GM12878 (cell line): ENCODE data around the gene CHCHD6. TPM values are rescaled to one million over a fixed set of nuclear protein-coding genes. Genes with fewer than 3 reads are reported as not detected.

Experiments used
- ATAC-seq: fragments of 200-7000 bp; cut with Tn5 transposase; 3 replicates; pipeline ENCODE4 v1.9.1; 2020; ENCODE audit warnings: mild to moderate bottlenecking, moderate library complexity
- BruUV-seq: library from RNA; stranded (reverse); fragments of 400-500 nt; replicated peaks from 2 replicates; lab custom pipeline; 2021; lab: Mats Ljungman, UMichigan
- CTCF ChIA-PET: fragments of 300-600 bp; sonication (Branson Sonifier 250); formaldehyde crosslinking; extraction: SDS; loops from one replicate; lab custom pipeline; 2021; ENCODE audit warnings: inconsistent platforms; lab: Yijun Ruan, JAX
- POLR2A ChIA-PET: fragments of 350-600 bp; formaldehyde crosslinking; extraction: SDS; loops from one replicate; lab custom pipeline; 2021; ENCODE audit warnings: inconsistent platforms; lab: Charles Lee
- RAD21 ChIA-PET: fragments of 300-600 bp; sonication (Branson Sonifier 250); formaldehyde crosslinking; loops from one replicate; lab custom pipeline; 2023; ENCODE audit warnings: antibody characterized with exemption; ENCODE audit not compliant: unreplicated experiment; lab: Charles Lee
- SMC1A ChIA-PET: fragments of 300-600 bp; sonication (Branson Sonifier 250); formaldehyde crosslinking; loops from one replicate; lab custom pipeline; 2023; ENCODE audit not compliant: unreplicated experiment, uncharacterized antibody; lab: Charles Lee
- DNase-seq: peaks from one replicate; pipeline ENCODE4 v3.0.0-alpha.2; 2011; ENCODE audit warnings: low read depth, low spot score
- FAIRE-seq: peaks from 3 replicates; lab custom pipeline; 2011; peaks lifted over from hg19 to GRCh38; lab: Jason Lieb, UNC
- H2AFZ ChIP-seq: 2 replicates; pipeline ENCODE4 v1.6.0; 2011; ENCODE audit warnings: low read depth, low read length, control low read depth; ENCODE audit not compliant: control insufficient read depth
- H3K27ac ChIP-seq: 2 replicates; pipeline ENCODE4 v1.5.1; 2011; ENCODE audit warnings: control low read depth; ENCODE audit not compliant: control insufficient read depth, insufficient read depth
- H3K27me3 ChIP-seq, 2 experiments: replicated peaks in 1 of 2; 2 replicates each; pipeline versions ENCODE4 v1.6.0 to v1.6.1; 2011; ENCODE audit warnings: low read length in 1 of 2; ENCODE audit not compliant: control insufficient read depth in 2 of 2, insufficient read depth in 2 of 2
- H3K36me3 ChIP-seq, 2 experiments: 2 replicates each; pipeline ENCODE4 v1.5.1; 2011; ENCODE audit warnings: low read length in 1 of 2; ENCODE audit not compliant: control insufficient read depth in 2 of 2, insufficient read depth in 2 of 2
- H3K4me1 ChIP-seq: 2 replicates; pipeline ENCODE4 v1.6.1; 2011; ENCODE audit warnings: mild to moderate bottlenecking, low read length, moderate library complexity, mixed read lengths; ENCODE audit not compliant: control insufficient read depth, insufficient read depth
- H3K4me2 ChIP-seq: 2 replicates; pipeline ENCODE4 v1.6.0; 2011; ENCODE audit warnings: control low read depth; ENCODE audit not compliant: control insufficient read depth, insufficient read depth
- H3K4me3 ChIP-seq: fragments of 200-600 bp; sonication (generic); 2 replicates; pipeline ENCODE4 v1.5.1; 2016
- H3K79me2 ChIP-seq: 2 replicates; pipeline ENCODE4 v1.6.0; 2011; ENCODE audit warnings: low read length; ENCODE audit not compliant: control insufficient read depth, insufficient read depth
- H3K9ac ChIP-seq: 2 replicates; pipeline ENCODE4 v1.8.0; 2011; ENCODE audit warnings: low read length, control low read depth, mixed read lengths; ENCODE audit not compliant: control insufficient read depth, insufficient read depth
- H3K9me3 ChIP-seq: replicated peaks from 3 replicates; pipeline ENCODE4 v1.5.1; 2011; ENCODE audit warnings: mild to moderate bottlenecking, low read length; ENCODE audit not compliant: control insufficient read depth, insufficient read depth
- H4K20me1 ChIP-seq: 2 replicates; pipeline ENCODE4 v1.6.0; 2011; ENCODE audit not compliant: control insufficient read depth, insufficient read depth
- BCL11A ChIP-seq: IDR thresholded peaks from 2 replicates; pipeline ENCODE4 v1.6.1; 2011; ENCODE audit warnings: low read depth, low read length
- IRF4 ChIP-seq: IDR thresholded peaks from 2 replicates; pipeline ENCODE4 v1.6.1; 2011; ENCODE audit warnings: low read depth, low read length
- KLF5 ChIP-seq: fragments of 450-650 bp; IDR thresholded peaks from 2 replicates; pipeline ENCODE4 v1.6.1; 2014; ENCODE audit warnings: mild to moderate bottlenecking; ENCODE audit not compliant: partially characterized antibody
- PAX5 ChIP-seq: IDR thresholded peaks from 2 replicates; pipeline ENCODE4 v1.6.1; 2011; ENCODE audit warnings: low read depth, low read length, borderline replicate concordance
- STAT1 ChIP-seq: fragments of 450-650 bp; conservative IDR thresholded peaks from 2 replicates; pipeline ENCODE4 v1.6.1; 2014; ENCODE audit warnings: antibody characterized with exemption, mild to moderate bottlenecking
- WRNIP1 ChIP-seq: IDR thresholded peaks from 2 replicates; pipeline ENCODE4 v1.6.1; 2011; ENCODE audit warnings: low read depth, low read length, improper control_type of control experiment, borderline replicate concordance
- WGBS: methylation state at CpG from one replicate; pipeline ENCODE4 v1.1.6; 2016; ENCODE audit warnings: low lambda C conversion rate; ENCODE audit not compliant: insufficient replicate concordance, insufficient coverage; ENCODE audit errors: missing lambda C conversion rate; 5-methylcytosine and 5-hydroxymethylcytosine counted together
- in situ Hi-C: fragments of 300-500 bp; cut with MboI; formaldehyde crosslinking; loops from 9 replicates; pipeline ENCODE4 v1.14.3; 2018; ENCODE audit warnings: mixed read lengths
- intact Hi-C: fragments of 100-400 bp; cut with micrococcal nuclease; formaldehyde crosslinking; loops from one replicate; pipeline ENCODE4 v1.14.2; 2022; ENCODE audit not compliant: unreplicated experiment
- polyA plus RNA-seq, 11 experiments: library from polyadenylated mRNA; depleted of rRNA in 4 of 11; unstranded in 6 of 11; stranded (reverse) in 5 of 11; fragments of >200 nt; fragmentation: Nextera tagmentation in 4 of 11; fragmentation: Illumina TruSeq in 1 of 11; extraction: Ambion mirVana in 4 of 11; extraction: Trizol in 1 of 11; gene quantifications; 1 replicate in 1 of 11; 2 replicates in 10 of 11; pipeline versions ENCODE4 v1.2.1 to v1.2.3, GENCODE V29; 2011 to 2016; ENCODE audit warnings: inconsistent platforms in 2 of 11, missing spikeins in 2 of 11, low read depth in 1 of 11
- total RNA-seq, 4 experiments: library from RNA; depleted of rRNA in 3 of 4; stranded (reverse); fragments of >200 nt in 3 of 4; fragmentation: Illumina TruSeq in 1 of 4; extraction: Trizol in 1 of 4; gene quantifications; 2 replicates each; pipeline versions ENCODE4 v1.2.1 to v1.2.3, GENCODE V29; 2013 to 2021
- TF ChIP-seq, protein P1 (sequence below): fragments of 450-650 bp; IDR thresholded peaks from 2 replicates; pipeline ENCODE4 v1.6.1; 2017; ENCODE audit warnings: antibody characterized with exemption, mild to moderate bottlenecking, moderate library complexity

The CHCHD6 gene
- total and polyA plus RNA-seq, 10 of the 15 experiments (the other 5 are each of a cell fraction or from before 2014, with no cell fraction given): 2.7 to 16.7 (median 12.3) TPM

DNA sequence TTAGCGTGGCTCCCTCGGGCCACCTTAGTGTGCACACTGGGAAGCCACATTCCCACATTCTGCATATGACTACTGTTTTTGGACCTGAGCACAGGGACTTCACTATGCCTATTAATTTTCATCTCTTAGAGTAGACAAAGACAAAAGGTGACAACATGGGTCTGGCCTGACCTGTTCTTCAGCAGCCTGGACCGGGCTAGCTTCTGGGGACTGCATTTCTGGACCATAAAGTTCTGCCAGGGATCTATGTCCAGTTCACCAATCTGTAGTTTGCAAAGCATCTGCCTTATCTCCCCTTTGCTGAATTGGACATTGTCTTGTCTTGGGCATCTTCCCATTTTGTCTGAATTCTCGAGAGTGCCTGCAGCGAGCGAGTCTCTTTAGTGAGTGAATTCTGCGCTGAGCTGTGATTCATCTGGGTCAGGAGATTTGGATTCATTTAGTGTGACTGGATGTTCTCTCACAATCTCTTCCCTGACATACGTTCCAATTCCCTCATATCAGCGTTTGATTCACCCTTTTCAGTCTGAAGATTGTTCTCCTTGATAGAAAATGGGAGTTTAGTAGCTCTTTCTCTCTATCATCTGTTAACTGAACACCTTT lies 166.7 kb downstream of the CHCHD6 start:
- no peak for TF ChIP-seq BCL11A
- no peak for FAIRE-seq
- ChIA-PET SMC1A (no interaction called here), RAD21 (no interaction called here), CTCF (no interaction called here), POLR2A (no interaction called here)
- no peaks in the 10 kb centered on the region for H3K4me1 ChIP-seq
- no peaks in the 10 kb centered on the region for H4K20me1 ChIP-seq
- no peaks in the 10 kb centered on the region for H3K36me3 ChIP-seq
- no peak overlapping the region for H3K4me3 ChIP-seq
- H3K27ac ChIP-seq: no peak overlapping the region
- DNase-seq: no peak
- in situ Hi-C loops: no loop called here
- H3K9ac ChIP-seq: no peak overlapping the region
- no peak for ATAC-seq
- no peaks in the 10 kb centered on the region for H3K9me3 ChIP-seq
- WGBS: 89% methylated on average over 9 of the region's 9 CpGs
- no peaks in the 10 kb centered on the region for H3K27me3 ChIP-seq
- H2AFZ ChIP-seq: no peak overlapping the region
- intact Hi-C loops: no loop called here
- BruUV-seq: no TSS peak
- no peaks in the 10 kb centered on the region for H3K79me2 ChIP-seq
- no peak overlapping the region for H3K4me2 ChIP-seq

- no peak overlapping the region for H3K4me3 ChIP-seq
- ChIA-PET SMC1A (interaction anchor here (0.6 kb wide), 1 partner anchor 672 kb away, joined by 3 read pairs; no protein-coding TSS in a partner anchor), CTCF (no interaction called here), POLR2A (no interaction called here), RAD21 (no interaction called here)
- H3K27me3 ChIP-seq: no peaks in the 10 kb centered on the region
- DNase-seq (no peak), FAIRE-seq (no peak), ATAC-seq (no peak)
- no peaks in the 10 kb centered on the region for H3K4me1 ChIP-seq
- intact Hi-C loops: no loop called here
- H3K27ac ChIP-seq: no peak overlapping the region
- WGBS: 73% methylated on average over 10 of the region's 10 CpGs
- no peaks in the 10 kb centered on the region for H3K9me3 ChIP-seq
- no peak overlapping the region for H2AFZ ChIP-seq
- no peaks in the 10 kb centered on the region for H3K79me2 ChIP-seq
- no peaks in the 10 kb centered on the region for H4K20me1 ChIP-seq
- no TSS peak for BruUV-seq
- H3K9ac ChIP-seq: no peak overlapping the region
- in situ Hi-C loops: no loop called here
- TF ChIP-seq WRNIP1 (no peak), KLF5 (no peak), PAX5 (no peak), IRF4 (no peak), STAT1 (no peak)
- TF ChIP-seq, protein P1, sequence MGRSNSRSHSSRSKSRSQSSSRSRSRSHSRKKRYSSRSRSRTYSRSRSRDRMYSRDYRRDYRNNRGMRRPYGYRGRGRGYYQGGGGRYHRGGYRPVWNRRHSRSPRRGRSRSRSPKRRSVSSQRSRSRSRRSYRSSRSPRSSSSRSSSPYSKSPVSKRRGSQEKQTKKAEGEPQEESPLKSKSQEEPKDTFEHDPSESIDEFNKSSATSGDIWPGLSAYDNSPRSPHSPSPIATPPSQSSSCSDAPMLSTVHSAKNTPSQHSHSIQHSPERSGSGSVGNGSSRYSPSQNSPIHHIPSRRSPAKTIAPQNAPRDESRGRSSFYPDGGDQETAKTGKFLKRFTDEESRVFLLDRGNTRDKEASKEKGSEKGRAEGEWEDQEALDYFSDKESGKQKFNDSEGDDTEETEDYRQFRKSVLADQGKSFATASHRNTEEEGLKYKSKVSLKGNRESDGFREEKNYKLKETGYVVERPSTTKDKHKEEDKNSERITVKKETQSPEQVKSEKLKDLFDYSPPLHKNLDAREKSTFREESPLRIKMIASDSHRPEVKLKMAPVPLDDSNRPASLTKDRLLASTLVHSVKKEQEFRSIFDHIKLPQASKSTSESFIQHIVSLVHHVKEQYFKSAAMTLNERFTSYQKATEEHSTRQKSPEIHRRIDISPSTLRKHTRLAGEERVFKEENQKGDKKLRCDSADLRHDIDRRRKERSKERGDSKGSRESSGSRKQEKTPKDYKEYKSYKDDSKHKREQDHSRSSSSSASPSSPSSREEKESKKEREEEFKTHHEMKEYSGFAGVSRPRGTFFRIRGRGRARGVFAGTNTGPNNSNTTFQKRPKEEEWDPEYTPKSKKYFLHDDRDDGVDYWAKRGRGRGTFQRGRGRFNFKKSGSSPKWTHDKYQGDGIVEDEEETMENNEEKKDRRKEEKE: no peak
- TF ChIP-seq, all 136 proteins: peak for 0
- Histone ChIP-seq H3K36me3 (no peaks in the 10 kb centered on the region), H3K4me2 (no peak overlapping the region)
Measured at GRCh38 chr3:126872701-126873342, 168.8 kb downstream of the CHCHD6 start.
